CD4-positive, alpha-beta T cell treated with Interleukin-6 for 4 hours (primary cell): Measurements from ENCODE around the gene DACT1.
A peak's percentile ranks its signal among the peaks of the same experiment; 100 is the strongest.

Experiments
- DNase-seq: peaks from one replicate; pipeline ENCODE4 v3.0.0-alpha.2; 2020; ENCODE audit warnings: mixed read lengths

Gene DACT1

GRCh38 chr14:58636129-58636528, 1.6 kb upstream of the DACT1 start:
- DNase-seq, result no peak

GRCh38 chr14:58637040-58637390, 747 bp upstream of the DACT1 start:
- DNase-seq, result peak; percentile 68

- peak; percentile 43 for DNase-seq
Observed at GRCh38 chr14:58638231-58639197, 752 bp downstream of the DACT1 start.

DNA sequence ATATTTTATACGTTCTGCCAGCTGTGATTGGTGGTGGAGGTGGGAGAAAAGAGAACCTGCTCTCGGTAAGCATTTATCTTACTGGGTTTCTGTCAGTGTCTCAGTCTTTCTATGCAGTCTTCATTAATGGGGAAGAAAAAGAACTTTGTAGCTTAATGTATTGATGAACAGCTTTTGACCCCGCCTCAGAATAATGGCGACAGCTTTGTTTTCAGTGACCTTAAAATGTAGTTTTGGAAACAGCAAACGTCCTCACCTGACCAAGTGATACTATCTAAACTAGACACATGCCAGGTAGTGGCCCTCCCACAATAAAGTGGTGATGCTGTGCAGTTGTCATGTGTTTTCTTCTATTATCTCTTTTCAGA, 1.4 kb downstream of the DACT1 start:
- no peak for DNase-seq

- peak; percentile 27 for DNase-seq
Observed at GRCh38 chr14:58639842-58640484, 2.2 kb downstream of the DACT1 start.

DNA sequence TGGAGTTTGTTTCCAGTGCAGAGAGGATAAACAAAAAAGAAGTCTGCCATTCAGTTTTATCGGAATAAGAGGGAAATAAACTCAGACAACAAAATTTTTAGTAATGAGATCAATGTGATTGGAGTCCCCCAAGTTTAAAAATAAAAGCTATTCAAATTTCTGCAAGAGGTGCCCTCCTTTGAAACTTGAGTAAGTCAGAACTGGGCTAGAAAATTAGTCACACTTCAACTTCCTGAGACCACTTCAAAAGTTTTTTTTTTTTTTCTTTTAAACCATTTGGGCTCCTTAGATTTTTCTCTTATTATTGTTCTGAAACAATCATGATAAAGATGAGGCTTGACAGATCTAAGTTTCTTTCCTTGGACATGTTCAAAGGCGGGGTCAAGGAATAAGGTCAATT, 3.2 kb downstream of the DACT1 start:
- DNase-seq, result no peak

DNA sequence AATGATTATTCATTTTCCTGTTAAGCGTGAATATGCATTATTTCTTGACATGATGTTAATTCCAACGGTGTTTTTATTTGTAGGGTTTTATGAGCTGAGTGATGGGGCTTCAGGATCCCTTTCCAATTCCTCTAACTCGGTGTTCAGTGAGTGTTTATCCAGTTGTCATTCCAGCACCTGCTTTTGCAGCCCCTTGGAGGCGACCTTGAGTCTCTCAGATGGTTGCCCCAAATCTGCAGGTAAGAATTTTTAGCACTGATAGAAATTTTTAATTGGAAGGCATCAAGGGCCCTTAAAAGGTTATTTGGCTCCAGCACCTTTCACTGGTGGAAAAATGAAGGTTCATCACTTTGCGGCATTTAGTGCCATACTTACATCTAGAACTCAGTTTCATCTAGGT, 3.7 kb downstream of the DACT1 start:
- no peak for DNase-seq

DNA sequence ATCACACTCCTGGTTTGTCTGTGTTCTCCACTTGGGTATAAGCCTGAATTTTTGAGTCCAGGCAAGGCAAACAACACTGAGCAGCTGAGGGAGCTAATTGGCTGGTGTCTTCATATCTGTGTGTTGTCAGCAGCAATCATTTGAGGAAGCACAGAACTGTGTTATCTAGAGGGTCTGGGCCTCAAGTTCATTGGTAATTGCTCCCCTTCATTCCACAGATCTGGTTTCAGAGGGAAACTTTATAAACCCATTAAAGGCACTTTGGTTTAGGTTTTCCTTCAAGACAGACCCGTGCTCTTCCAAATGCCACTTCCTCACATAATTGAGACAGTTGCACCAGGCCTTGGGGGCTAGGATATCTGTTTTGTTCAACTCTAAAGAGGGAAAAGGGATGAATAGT, 5.6 kb downstream of the DACT1 start:
- no peak for DNase-seq

DNA sequence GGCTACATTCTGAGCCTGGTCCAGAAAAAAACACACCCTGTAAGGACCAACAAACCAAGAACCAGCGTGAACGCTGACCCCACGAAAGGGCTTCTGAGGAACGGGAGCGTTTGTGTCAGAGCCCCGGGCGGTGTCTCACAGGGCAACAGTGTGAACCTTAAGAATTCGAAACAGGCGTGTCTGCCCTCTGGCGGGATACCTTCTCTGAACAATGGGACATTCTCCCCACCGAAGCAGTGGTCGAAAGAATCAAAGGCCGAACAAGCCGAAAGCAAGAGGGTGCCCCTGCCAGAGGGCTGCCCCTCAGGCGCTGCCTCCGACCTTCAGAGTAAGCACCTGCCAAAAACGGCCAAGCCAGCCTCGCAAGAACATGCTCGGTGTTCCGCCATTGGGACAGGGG, 7.9 kb downstream of the DACT1 start:
- DNase-seq, result no peak

DNA sequence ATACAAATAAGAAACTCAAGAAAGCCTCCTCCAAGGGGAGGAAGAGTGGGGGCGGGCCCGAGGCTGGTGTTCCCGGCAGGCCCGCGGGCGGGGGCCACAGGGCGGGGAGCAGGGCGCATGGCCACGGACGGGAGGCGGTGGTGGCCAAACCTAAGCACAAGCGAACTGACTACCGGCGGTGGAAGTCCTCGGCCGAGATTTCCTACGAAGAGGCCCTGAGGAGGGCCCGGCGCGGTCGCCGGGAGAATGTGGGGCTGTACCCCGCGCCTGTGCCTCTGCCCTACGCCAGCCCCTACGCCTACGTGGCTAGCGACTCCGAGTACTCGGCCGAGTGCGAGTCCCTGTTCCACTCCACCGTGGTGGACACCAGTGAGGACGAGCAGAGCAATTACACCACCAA, 8.7 kb downstream of the DACT1 start:
- no peak for DNase-seq

DNA sequence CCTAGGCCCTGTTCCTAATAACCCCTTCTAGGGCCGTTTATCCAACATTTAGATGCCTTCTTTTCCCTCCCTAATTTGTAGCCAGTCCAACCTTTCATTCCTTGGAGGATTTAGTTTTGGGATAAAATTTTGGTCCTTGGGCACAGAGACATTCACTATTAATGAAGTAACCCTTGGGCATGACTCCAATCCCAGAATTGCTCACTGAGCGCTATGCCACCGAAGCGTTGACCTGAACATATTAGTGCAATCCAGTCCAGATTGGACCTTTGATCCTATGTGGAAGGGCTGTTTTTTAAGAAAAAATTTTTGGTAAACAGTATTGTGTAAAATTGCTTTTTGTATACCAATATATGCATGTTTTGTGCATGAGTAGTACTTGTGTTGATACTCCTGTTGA, 10.0 kb downstream of the DACT1 start:
- DNase-seq, result no peak

DNA sequence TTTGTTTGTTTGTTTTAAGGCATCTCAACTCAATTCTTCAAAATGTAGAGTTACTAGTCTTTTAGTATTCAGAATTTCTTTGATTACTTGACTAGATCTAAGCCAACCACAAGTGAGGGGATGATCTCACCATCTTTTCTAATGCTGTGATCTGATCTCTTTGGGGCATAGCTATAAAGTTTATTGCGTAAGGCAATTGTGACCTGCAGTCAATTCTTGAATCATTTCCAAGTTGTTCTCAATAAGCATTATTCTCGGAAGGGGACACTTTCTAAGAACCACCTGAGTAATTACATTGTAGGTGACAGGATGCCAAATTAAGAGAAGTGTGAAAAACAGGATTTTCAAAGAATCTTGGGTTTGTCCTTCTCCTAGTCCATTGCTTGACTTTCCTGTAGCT, 13.1 kb downstream of the DACT1 start:
- DNase-seq, result no peak

GRCh38 chr14:58656671-58657411, 19.1 kb downstream of the DACT1 start:
- no peak for DNase-seq

GRCh38 chr14:58659061-58659460, 21.3 kb downstream of the DACT1 start:
- no peak for DNase-seq

GRCh38 chr14:58659846-58660245, 22.1 kb downstream of the DACT1 start:
- DNase-seq, result no peak

GRCh38 chr14:58660407-58660806, 22.6 kb downstream of the DACT1 start:
- DNase-seq, result no peak

DNA sequence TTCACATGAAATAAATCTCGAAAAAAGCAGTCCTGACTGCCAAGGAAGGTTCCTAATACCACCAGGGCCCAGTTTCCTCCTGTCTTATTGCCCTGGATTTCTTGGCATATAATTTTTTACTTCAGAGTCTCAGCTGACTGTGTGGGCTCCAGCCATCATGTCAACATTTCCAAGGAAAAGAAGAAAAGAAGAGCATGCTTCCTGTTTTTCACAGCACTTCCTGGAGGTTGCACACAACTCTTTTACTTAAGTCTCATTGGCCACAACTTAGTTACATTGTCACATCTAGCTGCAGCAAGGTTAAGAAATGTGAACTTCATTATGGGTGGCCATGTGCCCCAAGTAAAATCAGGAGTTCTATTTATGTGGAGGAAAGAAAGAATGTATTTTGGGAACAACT, 24.3 kb downstream of the DACT1 start:
- peak; percentile 13 for DNase-seq

DNA sequence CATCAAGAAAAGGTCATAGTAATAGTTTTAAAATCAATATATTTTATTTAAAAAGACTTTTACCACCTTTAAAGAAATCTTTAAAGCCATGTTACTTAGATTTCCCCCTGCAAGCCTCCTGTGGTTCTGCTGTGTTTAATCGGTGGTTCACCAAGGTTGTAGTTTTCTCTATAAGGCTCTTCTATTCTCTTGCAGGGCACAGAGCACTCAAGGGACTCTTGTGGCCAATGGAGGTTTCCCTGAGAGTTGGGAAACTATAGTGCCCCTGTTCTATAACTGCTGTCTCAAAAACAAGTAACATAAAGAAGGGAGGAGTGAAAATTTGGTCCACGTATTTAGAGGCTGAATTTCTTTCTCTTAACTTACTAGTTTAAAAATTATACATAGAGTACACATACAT, 25.0 kb downstream of the DACT1 start:
- no peak for DNase-seq

DNA sequence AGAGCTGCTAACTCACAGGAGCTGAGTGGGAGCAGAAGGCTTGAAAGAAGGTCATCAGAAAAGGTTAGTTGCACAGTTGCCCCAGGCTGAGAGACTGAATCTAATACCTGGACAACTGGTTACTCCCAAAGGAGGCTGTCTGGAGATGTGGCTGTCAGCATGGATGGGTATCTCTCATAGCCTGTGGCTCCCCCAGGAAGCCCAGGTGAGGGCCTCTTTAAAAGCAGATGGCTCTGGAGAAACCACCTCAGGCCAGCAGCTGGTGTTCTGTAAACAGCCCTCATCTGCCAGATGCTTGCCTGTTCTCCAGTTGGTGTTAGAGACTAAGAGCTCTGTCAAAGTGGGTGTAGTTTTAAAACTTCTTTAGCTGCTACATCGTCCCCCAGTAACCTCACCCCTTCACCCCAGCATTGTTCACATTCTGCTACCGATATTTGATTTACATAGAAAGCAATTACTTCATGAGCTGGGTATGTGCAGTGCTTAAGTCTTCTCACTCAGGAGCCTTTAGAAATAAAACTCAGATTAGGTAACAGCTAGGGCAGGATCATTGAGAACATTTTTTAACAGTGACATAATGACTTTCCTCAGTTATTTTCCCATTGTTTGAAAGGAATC, 25.8 kb downstream of the DACT1 start:
- DNase-seq, result no peak

GRCh38 chr14:58665773-58666500, 28.2 kb downstream of the DACT1 start:
- DNase-seq, result no peak

- DNase-seq, result no peak
Observed at GRCh38 chr14:58666737-58667136, 29.0 kb downstream of the DACT1 start.

DNA sequence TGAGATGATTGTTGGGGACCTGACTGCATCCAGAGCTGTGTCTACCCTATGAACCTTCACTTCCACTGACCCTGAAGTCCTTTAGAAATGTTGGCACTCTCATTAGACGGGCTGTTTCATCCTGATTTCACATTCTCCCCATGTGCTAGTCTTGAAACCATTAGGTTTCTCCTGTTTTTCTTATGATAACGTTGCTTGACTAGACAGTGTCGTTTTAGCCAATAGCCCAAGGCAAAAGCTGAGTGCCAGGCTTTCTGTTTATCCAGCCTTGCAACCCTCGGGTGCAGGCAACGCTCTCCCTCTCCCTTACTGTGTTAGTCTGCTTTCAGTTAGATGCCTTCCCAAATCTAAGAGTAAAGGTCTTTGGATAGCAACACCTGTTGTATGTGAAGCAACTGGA, 30.1 kb downstream of the DACT1 start:
- no peak for DNase-seq
